ENCODE measurements around the gene COBL.

COBL gene

DNA sequence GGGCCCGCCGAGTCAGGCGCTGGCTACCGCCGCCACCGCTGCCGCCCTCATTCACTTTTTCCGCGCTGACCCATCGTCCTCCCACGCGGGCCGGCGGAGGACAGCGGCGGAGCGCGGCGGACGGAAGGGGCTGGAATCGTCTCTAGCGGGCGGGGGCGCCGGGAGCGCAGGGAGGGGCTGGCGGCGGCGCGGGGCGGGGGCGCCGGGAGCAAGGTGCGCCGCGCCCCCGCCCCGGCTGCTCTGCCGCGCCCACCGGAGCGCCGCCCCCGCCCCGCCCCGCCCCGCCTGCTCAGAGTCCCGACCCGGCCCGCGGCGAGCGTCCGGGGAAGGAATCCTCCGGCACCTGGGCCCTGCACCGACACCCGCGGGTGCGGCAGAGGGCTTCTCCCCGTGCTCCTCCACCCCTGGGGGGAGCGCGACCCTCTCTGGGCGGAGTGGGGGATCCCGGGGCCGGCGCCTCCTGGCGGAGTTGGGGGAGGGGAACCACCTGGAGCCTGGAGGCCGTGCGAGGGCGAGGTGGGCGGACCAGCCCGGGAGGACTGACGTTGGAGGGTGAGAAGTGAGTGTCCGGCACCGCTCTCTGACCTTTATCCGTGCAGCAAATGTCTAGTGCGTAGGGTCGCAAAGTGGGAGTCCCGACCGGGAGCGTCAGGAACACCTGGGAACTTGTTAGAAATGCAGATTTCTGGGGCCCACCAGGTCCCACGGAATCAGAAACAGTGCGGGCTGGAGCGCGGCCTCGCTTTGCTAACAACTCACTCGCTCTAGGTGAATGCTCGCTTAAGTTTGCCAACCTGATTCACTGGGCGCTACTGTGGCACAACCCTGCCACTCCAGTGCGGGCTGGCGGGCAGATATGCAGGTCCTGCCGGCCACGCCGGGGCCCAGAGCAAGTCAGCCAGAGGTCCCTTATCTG is at the start of gene COBL:
Gene COBL (minus strand): TSS at position 144 of the 916 bp plus-strand sequence. CDS start 176 bp downstream, outside the sequence.
- H3K4me3 ChIP-seq (replicated peaks; ENCODE audit: low read depth, low read length), result no peak within 1 kb of the TSS
- no peak for DNase-seq (ENCODE audit: low read depth)
- no peak for TF ChIP-seq CTCF (IDR thresholded peaks at IDR 0.05; ENCODE audit: low read length, missing control alignments)

DNA sequence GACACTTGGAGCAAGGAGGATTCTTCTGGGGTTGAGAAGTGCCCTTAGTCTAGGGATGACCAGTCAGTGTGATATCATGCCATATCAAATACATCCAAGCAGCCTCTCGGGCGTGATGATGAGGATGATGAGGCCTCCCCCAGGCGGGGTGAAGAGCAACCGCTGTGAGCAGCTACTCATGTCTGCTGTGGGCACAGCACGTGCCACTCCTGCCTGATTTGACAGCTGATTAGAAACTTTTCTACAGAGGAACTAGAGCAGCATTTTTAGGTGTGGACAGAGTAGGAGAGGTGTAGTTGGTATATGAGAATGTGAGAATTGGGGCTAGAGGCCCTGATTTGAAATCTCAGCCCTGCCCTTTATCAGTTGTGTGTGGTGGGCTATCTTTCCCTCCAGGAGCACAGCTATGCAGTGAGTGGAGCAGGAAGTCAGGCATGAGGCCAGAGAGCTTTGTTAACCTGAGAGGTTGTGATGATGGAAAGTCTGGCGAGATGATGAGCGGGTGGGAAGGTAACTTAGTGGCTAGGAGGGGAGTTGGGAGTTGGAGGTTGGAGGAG is 49.6 kb upstream of the COBL start:
- no peak for DNase-seq (ENCODE audit: low read depth)

DNA sequence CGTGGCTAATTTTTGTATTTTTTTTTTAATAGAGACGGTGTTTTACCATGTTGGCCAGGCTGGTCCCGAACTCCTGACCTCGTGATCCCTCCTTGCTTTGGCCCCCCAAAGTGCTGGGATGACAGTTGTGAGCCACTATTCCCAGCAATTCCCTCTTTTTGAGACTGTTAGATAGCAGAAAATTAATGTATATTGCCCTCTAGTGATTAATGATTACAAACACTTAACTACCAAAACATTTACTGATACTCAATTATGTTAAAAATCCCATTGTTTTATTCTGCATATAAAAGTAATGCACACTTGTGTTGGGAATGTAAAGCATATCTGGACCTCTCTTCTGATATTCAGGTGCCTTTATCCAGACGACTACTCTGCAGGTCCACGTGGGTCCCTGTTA is 41.2 kb upstream of the COBL start:
- no peak overlapping the region for H3K4me3 ChIP-seq (replicated peaks; ENCODE audit: low read depth, low read length)
- no peak for TF ChIP-seq CTCF (IDR thresholded peaks at IDR 0.05; ENCODE audit: low read length, missing control alignments)

More for the DNA sequence above, 49.6 kb upstream of the COBL start:
- no peak for TF ChIP-seq CTCF (IDR thresholded peaks at IDR 0.05; ENCODE audit: low read length, missing control alignments)
- H3K4me3 ChIP-seq (replicated peaks; ENCODE audit: low read depth, low read length), result no peak overlapping the region

DNA sequence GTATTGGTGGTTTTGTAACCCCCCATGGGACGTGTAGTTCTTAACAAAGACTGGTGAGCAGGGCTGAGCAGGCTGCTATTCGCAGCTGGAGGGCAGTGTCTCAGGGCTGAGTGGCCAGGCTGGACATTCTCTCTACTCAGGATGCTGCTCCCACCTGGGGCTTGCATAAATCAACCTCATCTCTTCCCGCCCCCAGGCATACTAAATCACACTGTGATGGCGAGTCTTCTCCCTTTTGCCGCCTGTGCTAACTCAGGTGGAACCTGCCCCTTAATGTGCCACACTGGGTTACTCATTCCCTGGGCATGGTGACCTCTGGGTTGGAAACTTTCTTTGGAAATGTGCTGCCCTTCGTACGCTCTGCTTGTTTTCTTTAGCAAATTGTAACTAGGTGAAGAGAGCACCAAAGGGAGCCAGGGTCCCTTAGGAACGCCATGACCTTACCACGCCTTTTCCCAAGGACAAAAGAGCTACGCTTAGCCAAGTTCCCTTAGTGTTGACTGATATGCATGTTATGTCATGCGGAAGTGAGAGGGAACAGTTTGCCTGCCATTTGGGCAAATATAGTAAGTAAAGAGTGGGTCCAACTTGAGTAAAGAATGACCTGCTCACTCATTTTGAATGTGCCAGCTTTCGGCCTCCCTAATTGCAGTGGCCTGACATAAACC is 40.4 kb upstream of the COBL start:
- TF ChIP-seq CTCF (IDR thresholded peaks at IDR 0.05; ENCODE audit: low read length, missing control alignments), result no peak
- DNase-seq (ENCODE audit: low read depth), result no peak
- H3K4me3 ChIP-seq (replicated peaks; ENCODE audit: low read depth, low read length), result no peak overlapping the region

More for the DNA sequence above, 41.2 kb upstream of the COBL start:
- DNase-seq (ENCODE audit: low read depth), result no peak

- no peak for TF ChIP-seq CTCF (IDR thresholded peaks at IDR 0.05; ENCODE audit: low read length, missing control alignments)
- no peak overlapping the region for H3K4me3 ChIP-seq (replicated peaks; ENCODE audit: low read depth, low read length)
- no peak for DNase-seq (ENCODE audit: low read depth)
These were observed 38.3 kb upstream of the COBL start for GRCh38 chr7:51354897-51355296.

DNA sequence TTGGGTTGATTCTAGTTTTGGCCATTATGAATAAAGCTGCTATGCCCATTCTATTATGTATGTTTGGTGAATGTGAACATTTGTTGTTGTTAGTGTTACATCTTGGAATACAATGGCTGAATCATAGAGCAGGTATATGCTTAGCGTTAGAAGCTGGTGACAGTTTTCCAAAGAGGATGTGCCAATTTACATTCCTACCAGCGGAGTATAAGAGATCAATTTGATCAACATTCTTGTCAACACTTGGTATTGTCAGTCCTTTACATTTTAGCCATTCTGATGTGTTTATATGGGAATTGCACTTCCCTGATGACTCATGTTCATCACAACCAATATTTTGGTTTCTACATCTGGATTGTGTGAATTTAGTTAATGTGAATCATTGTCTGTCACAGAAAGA is 37.8 kb upstream of the COBL start:
- no peak overlapping the region for H3K4me3 ChIP-seq (replicated peaks; ENCODE audit: low read depth, low read length)
- TF ChIP-seq CTCF (IDR thresholded peaks at IDR 0.05; ENCODE audit: low read length, missing control alignments), result no peak
- no peak for DNase-seq (ENCODE audit: low read depth)

Data from fibroblast of pulmonary artery (primary cell).